Kidney epithelial cell (primary cell): ENCODE results near the gene CDK6. TPM values are rescaled to one million over a fixed set of nuclear protein-coding genes. Genes with fewer than 3 reads are reported as not detected.

Experiments used
- DNase-seq: peaks from one replicate; pipeline ENCODE4 v3.0.0-alpha.2; 2010; ENCODE audit warnings: low read depth
- H3K27me3 ChIP-seq: 2 replicates; pipeline ENCODE4 v1.6.0; 2011; ENCODE audit warnings: low read length; ENCODE audit not compliant: control insufficient read depth, insufficient read depth
- H3K36me3 ChIP-seq: 2 replicates; pipeline ENCODE4 v1.5.1; 2011; ENCODE audit warnings: low read length; ENCODE audit not compliant: control insufficient read depth, insufficient read depth
- H3K4me3 ChIP-seq: 2 replicates; pipeline ENCODE4 v1.5.1; 2011; ENCODE audit warnings: low read depth, mild to moderate bottlenecking, control low read depth, low read length
- total RNA-seq: library from RNA; depleted of rRNA; stranded (reverse); fragments of >200 nt; gene quantifications from 2 replicates; pipeline ENCODE4 v1.2.3, GENCODE V29; 2015
- TF ChIP-seq, protein P1 (sequence below): IDR thresholded peaks from 2 replicates; pipeline ENCODE4 v1.5.1; 2011; ENCODE audit warnings: mild to moderate bottlenecking, moderate library complexity, low read length, control low read depth, inconsistent platforms; ENCODE audit not compliant: insufficient read depth, poor library complexity, severe bottlenecking

CDK6 gene
- total RNA-seq, 1 donor from 2014 or later = 91.0 TPM

DNA sequence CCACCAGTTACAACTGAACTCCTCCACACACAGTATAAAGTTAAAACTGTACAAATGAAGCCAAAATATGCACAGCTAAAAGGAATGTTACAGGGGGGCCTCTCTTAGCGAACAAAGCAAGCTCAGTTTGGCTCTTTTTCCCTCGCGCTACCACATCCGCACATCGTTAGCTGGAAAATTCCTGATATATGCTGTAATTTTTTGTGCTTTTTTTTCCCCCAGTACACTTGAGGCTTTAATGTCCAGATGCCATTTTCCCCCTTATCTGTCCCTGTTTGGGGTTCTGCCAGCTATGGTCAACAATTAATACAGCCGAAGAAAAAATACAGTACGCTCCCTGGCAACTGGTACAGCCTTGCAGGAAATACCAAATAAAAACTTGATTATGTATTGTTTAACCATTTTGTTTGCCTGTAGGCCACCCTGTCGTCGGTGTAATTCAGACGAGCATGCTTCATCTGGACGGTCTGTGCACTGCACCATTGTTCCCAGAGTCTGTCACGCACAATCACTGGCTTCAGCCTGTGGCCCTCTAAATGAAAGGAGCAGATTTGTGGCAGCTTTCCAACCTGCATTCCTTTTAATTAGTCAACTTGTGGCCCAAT is 138.0 kb downstream of the CDK6 start:
- Histone ChIP-seq H3K27me3 (no peaks in the 10 kb centered on the region), H3K4me3 (no peak overlapping the region), H3K36me3 (peaks cover 2% of the 10 kb centered on the region)
- peak; percentile 54 for DNase-seq
- TF ChIP-seq, protein P1, sequence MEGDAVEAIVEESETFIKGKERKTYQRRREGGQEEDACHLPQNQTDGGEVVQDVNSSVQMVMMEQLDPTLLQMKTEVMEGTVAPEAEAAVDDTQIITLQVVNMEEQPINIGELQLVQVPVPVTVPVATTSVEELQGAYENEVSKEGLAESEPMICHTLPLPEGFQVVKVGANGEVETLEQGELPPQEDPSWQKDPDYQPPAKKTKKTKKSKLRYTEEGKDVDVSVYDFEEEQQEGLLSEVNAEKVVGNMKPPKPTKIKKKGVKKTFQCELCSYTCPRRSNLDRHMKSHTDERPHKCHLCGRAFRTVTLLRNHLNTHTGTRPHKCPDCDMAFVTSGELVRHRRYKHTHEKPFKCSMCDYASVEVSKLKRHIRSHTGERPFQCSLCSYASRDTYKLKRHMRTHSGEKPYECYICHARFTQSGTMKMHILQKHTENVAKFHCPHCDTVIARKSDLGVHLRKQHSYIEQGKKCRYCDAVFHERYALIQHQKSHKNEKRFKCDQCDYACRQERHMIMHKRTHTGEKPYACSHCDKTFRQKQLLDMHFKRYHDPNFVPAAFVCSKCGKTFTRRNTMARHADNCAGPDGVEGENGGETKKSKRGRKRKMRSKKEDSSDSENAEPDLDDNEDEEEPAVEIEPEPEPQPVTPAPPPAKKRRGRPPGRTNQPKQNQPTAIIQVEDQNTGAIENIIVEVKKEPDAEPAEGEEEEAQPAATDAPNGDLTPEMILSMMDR = no peak

DNA sequence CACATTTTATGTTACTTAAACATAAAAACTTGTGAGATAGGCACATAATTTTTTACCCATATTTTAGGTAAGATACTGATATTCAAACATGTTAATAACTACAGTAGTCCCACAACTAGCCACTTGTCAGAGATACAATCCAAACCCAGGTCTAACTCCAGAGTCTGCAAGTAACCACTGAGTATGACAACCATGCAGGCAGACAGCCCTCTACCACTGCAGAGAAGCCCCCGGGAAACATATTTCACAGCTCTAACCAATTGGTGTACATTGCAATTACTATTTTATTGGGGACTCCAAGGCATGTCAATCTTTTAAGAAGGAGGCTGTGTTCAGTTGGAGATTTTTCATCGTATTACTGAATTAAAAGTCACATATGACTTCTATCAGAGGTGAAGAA is 139.0 kb downstream of the CDK6 start:
- Histone ChIP-seq H3K36me3 (peaks cover 2% of the 10 kb centered on the region), H3K27me3 (no peaks in the 10 kb centered on the region), H3K4me3 (no peak overlapping the region)
- TF ChIP-seq, protein P1 = no peak
- DNase-seq = no peak

DNA sequence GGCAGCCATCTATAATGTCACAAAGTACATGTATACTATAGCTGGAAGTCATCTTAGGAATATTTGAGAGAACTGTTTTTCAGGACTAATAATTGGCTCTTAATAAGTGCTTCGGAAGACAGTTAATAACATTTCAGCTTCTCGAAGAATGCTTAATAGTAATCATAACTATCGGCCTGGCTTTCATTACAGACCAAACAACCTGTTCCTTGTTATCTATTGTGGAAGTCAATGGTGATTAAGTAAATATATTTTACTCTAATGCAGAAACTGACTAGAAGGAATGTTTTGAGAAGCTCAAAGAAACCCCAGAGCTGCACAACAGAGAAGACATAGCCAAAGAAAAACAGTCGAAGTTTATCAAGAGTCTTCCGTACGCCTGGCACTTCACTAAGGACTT is 139.4 kb downstream of the CDK6 start:
- TF ChIP-seq, protein P1 = no peak
- H3K27me3 ChIP-seq = no peaks in the 10 kb centered on the region
- peaks cover 2% of the 10 kb centered on the region for H3K36me3 ChIP-seq
- H3K4me3 ChIP-seq = no peak overlapping the region
- no peak for DNase-seq

DNA sequence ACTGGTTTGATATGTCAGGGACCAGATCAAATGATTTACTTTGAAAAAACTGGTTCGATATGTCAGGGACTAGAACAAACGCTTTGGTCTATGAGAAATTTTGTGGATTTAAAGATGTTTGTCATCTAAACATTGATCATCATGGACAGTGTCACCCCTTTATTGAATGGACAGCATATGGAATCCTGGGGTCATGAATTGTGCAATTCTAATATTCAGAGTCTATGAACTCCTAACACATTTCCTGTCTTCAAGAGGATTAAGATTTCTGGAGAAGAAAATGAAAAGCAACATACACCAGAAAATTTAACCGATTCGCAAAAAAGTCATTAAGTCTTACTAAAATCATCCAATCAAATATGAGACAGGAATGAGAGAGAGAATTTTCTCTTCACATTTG is 139.8 kb downstream of the CDK6 start:
- no peak for DNase-seq
- Histone ChIP-seq H3K36me3 (peaks cover 2% of the 10 kb centered on the region), H3K27me3 (no peaks in the 10 kb centered on the region), H3K4me3 (no peak overlapping the region)
- TF ChIP-seq, protein P1 = no peak

DNA sequence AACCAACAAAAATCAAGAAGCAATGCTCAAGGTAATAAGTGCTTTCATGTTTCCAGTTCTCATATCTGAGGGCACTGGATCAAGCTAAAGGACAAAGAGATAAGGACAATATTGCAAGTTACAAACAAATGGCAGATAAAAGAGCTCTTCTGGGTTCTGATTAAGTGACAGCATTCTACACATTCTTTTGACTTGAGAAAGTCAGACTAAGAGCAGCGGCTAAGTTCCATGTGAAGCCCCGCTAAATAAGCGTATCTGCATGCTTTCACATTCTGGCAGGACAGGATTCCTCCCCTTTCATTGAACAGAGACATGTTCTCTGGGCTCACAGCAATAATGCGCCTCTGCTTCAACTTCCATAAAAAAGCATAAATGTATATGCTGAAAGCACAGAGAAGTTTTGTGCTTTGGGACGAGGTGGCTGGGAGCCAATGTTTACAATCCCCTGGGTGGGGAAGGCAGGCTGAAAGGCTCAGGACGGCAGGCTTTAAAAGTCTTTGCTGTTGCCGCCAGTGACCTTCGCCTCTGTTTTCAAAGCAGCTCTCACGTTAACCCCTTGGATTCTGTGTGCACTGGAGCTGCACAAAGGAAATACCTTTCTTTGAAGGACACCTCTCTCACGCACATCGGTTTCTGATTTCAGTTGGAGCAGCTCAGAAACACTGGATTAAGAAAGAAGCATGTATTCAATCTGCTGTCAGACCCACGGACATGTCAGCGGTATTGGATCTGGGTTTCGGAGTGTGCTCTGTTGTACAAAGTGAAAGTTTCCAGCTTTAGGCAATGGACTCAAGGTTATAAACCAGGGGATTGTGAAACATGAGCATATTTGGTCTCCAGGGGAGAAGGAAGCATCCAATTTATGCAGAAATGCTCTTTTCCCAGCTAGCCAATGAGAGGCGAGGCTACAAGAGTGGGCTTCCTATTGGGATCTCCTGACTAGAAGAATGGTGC is 140.8 kb downstream of the CDK6 start:
- Histone ChIP-seq H3K36me3 (peaks cover 2% of the 10 kb centered on the region), H3K4me3 (peak overlapping the region; percentile 23), H3K27me3 (no peaks in the 10 kb centered on the region)
- DNase-seq = peak; percentile 66
- TF ChIP-seq, protein P1 = no peak
